NT2/D1 (cell line): ENCODE results near the gene PBOV1.

ENCODE experiments used
- DNase-seq: peaks from one replicate; pipeline ENCODE4 v3.0.0-alpha.2; 2011; ENCODE audit warnings: low read depth, low spot score
- H3K27me3 ChIP-seq: 2 replicates; pipeline ENCODE4 v1.6.0; 2011; ENCODE audit warnings: mild to moderate bottlenecking; ENCODE audit not compliant: insufficient read length, insufficient read depth
- H3K36me3 ChIP-seq: 2 replicates; pipeline ENCODE4 v1.6.1; 2011; ENCODE audit warnings: mild to moderate bottlenecking, low read length, mixed read lengths; ENCODE audit not compliant: insufficient read depth, insufficient read length
- H3K4me1 ChIP-seq: 2 replicates; pipeline ENCODE4 v1.5.1; 2011; ENCODE audit not compliant: insufficient read depth, insufficient read length
- H3K4me3 ChIP-seq: 2 replicates; pipeline ENCODE4 v1.5.1; 2011; ENCODE audit warnings: low read depth; ENCODE audit not compliant: insufficient read length
- H3K9ac ChIP-seq: 2 replicates; pipeline ENCODE4 v1.6.0; 2011; ENCODE audit warnings: low read depth; ENCODE audit not compliant: insufficient read length
- H3K9me3 ChIP-seq: 2 replicates; pipeline ENCODE4 v1.5.1; 2011; ENCODE audit warnings: mild to moderate bottlenecking, low read length; ENCODE audit not compliant: insufficient read depth
- SUZ12 ChIP-seq: IDR thresholded peaks from 2 replicates; pipeline ENCODE4 v1.6.1; 2011; ENCODE audit not compliant: insufficient read length, insufficient read depth; ENCODE audit errors: extremely low read depth
- YY1 ChIP-seq: IDR thresholded peaks from 2 replicates; pipeline ENCODE4 v1.6.1; 2011; ENCODE audit not compliant: insufficient read length, insufficient read depth
- ZNF274 ChIP-seq: IDR thresholded peaks from 2 replicates; pipeline ENCODE4 v1.6.1; 2011; ENCODE audit warnings: mild to moderate bottlenecking, low read depth, low read length

The PBOV1 gene

GRCh38 chr6:138188278-138188941 is 29.9 kb downstream of the PBOV1 start:
- Histone ChIP-seq H3K4me3 (no peak overlapping the region), H3K4me1 (no peaks in the 10 kb centered on the region), H3K27me3 (no peaks in the 10 kb centered on the region), H3K9ac (no peak overlapping the region), H3K36me3 (no peaks in the 10 kb centered on the region), H3K9me3 (no peaks in the 10 kb centered on the region)
- TF ChIP-seq ZNF274, result no peak
- TF ChIP-seq SUZ12, result no peak
- TF ChIP-seq YY1, result no peak
- no peak for DNase-seq

DNA sequence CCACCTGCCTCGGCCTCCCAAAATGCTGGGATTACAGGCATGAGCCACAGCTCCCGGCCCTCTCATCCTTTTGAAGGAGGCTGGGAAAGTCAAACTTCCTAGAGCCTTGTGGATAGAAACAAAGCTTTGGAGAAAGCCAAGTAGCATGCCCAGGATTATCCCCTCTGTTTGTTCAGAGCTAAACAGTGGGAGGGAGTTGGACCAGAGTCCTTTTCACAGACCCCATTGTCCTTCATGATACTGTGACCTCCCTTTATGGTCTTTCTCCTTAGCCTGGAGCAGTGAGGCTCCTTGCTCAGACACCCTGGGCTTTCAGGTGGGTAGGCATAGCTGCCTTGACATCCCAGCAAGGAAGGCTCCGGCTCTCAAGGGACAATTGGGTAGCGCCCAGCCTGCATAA is 31.1 kb downstream of the PBOV1 start:
- no peak for DNase-seq
- no peaks in the 10 kb centered on the region for H3K36me3 ChIP-seq
- no peak overlapping the region for H3K9ac ChIP-seq
- no peak overlapping the region for H3K4me3 ChIP-seq
- H3K9me3 ChIP-seq, result no peaks in the 10 kb centered on the region
- no peaks in the 10 kb centered on the region for H3K27me3 ChIP-seq
- H3K4me1 ChIP-seq, result no peaks in the 10 kb centered on the region
- TF ChIP-seq YY1 (no peak), ZNF274 (no peak), SUZ12 (no peak)

GRCh38 chr6:138184230-138184629 is 34.1 kb downstream of the PBOV1 start:
- DNase-seq, result no peak
- Histone ChIP-seq H3K27me3 (no peaks in the 10 kb centered on the region), H3K9ac (no peak overlapping the region)

GRCh38 chr6:138183790-138184134 is 34.5 kb downstream of the PBOV1 start:
- H3K4me3 ChIP-seq, result no peak overlapping the region
- no peak for DNase-seq
- no peaks in the 10 kb centered on the region for H3K27me3 ChIP-seq
- H3K4me1 ChIP-seq, result no peaks in the 10 kb centered on the region
- no peak overlapping the region for H3K9ac ChIP-seq
- no peaks in the 10 kb centered on the region for H3K9me3 ChIP-seq
- TF ChIP-seq ZNF274, result no peak
- TF ChIP-seq SUZ12, result no peak
- TF ChIP-seq YY1, result no peak
- no peaks in the 10 kb centered on the region for H3K36me3 ChIP-seq

More at GRCh38 chr6:138184230-138184629, 34.1 kb downstream of the PBOV1 start:
- Histone ChIP-seq H3K36me3 (no peaks in the 10 kb centered on the region), H3K4me1 (no peaks in the 10 kb centered on the region), H3K9me3 (no peaks in the 10 kb centered on the region), H3K4me3 (no peak overlapping the region)
- TF ChIP-seq YY1 (no peak), SUZ12 (no peak), ZNF274 (no peak)

DNA sequence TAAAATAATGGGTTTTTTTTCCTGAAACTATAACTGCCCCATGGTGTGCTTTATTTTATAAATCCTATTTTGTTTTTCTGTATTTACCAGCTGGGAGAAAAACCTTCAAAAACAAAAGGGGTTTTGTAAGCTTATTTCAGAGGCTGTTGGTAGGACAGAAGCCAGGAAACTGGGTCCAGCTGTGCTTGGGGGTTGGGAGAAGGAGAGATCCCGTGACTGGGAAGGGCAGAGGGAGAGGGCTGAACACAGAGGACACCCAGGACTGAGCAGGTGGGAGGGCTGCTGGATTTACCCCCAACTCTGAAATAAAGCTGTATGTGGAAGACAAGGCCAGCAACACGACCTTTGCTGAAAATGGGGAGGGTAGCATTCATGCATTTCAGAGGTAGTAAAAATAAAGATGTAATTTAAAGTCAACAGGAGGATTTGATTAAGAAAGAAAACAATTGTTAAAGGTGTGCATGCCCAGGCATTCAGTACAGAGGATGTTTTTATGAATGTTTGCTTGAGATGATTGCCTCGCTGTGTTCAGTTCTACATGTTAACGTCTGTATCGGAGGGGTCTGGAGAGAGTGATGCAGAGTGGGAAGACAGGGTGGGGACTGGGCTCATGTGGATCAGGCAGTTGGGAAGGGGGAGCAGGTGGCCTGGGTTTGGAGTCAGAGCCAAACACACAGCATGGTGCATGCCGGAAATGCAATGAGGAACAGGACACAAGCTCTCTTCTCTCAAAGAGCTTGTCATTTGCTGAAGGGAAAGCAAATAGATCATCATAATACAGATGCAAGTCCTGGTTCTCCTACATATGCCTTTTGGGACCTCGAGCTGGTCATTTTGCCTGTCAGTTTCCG is 35.1 kb downstream of the PBOV1 start:
- Histone ChIP-seq H3K4me1 (no peaks in the 10 kb centered on the region), H3K9ac (no peak overlapping the region), H3K4me3 (no peak overlapping the region), H3K9me3 (no peaks in the 10 kb centered on the region), H3K27me3 (no peaks in the 10 kb centered on the region), H3K36me3 (no peaks in the 10 kb centered on the region)
- DNase-seq, result no peak
- TF ChIP-seq ZNF274 (no peak), YY1 (no peak), SUZ12 (no peak)

DNA sequence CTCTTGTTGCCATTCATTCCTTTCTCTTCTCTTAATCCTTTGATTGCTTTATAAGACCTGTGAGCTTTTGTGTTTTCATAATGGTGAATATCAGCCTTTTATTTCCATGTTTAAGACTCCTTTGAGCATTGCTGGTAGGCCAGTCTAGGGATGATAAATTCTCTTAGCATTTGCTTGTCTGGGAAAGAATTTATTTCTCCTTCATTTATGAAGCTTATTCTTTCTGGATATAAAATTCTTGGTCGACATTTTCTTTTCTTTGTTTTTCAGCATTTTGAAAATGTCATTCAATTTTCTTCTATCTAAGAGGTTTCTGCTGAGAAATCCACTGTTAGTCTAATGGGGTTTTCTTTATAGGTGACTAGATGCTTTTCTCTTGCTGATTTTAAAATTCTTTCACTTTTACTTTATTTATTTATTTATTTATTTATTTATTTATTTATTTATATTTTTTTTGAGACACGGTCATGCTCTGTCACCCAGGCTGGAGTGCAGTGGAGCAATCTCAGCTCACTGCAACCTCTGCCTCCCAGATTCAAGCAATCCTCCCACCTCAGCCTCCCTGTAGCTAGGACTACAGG is 41.5 kb downstream of the PBOV1 start:
- Histone ChIP-seq H3K36me3 (no peaks in the 10 kb centered on the region), H3K27me3 (no peaks in the 10 kb centered on the region), H3K4me1 (no peaks in the 10 kb centered on the region), H3K4me3 (no peak overlapping the region), H3K9ac (no peak overlapping the region), H3K9me3 (0 out of 2 replicates have a peak, but pooled peaks cover 9% of the 10 kb centered on the region)
- no peak for DNase-seq
- TF ChIP-seq SUZ12 (no peak), ZNF274 (no peak), YY1 (no peak)

DNA sequence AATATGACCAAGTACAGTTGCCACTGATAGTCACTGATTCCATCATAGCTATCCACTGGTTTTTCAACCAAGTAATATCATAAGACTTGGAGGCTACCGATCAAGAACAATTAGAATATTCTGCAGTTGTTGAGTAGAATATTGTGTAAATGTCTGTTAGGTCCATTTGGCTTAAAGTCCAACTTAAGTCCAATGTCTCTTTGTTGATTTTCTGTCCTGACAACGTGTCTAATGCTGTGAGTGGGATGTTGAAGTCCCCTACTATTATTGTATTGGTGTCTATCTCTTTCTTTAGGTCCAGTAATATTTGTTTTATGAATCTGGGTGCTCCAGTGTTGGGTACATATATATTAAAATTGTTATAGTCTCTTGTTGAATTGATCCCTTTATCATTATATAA is 42.7 kb downstream of the PBOV1 start:
- H3K9me3 ChIP-seq, result 0 out of 2 replicates have a peak, but pooled peaks cover 9% of the 10 kb centered on the region
- no peak for DNase-seq
- no peaks in the 10 kb centered on the region for H3K36me3 ChIP-seq
- H3K27me3 ChIP-seq, result no peaks in the 10 kb centered on the region
- no peak overlapping the region for H3K9ac ChIP-seq
- no peaks in the 10 kb centered on the region for H3K4me1 ChIP-seq
- no peak for TF ChIP-seq ZNF274
- no peak for TF ChIP-seq SUZ12
- TF ChIP-seq YY1, result no peak
- H3K4me3 ChIP-seq, result no peak overlapping the region
